Central memory CD8-positive, alpha-beta T cell (primary cell): ENCODE data around the gene SENP7.
"Not testable (repeated sequence)": the region's sequence is repeated elsewhere in the genome, so short reads cannot be mapped to it uniquely, and the experiment has no call there.

Experiments used
- ATAC-seq: fragments of 150-1000 bp; cut with Tn5 transposase; replicated peaks from 2 replicates; pipeline ENCODE4 v1.10.0; 2022; ENCODE audit warnings: mild to moderate bottlenecking, moderate FRiP score, moderate number of reproducible peaks; ENCODE audit not compliant: poor library complexity, severe bottlenecking; ENCODE audit errors: extremely low read depth
- DNase-seq, 2 donors: peaks; one replicate each; pipeline ENCODE4 v3.0.0; 2021; ENCODE audit warnings: low spot score in 2 of 2
- H3K27ac Mint-ChIP-seq: one replicate; pipeline ENCODE4 v1.8.0; 2022; ENCODE audit warnings: low read depth, mild to moderate bottlenecking, moderate library complexity, mixed read lengths
- H3K27me3 Mint-ChIP-seq: one replicate; pipeline ENCODE4 v1.8.0; 2022; ENCODE audit warnings: mixed read lengths
- H3K36me3 Mint-ChIP-seq: one replicate; pipeline ENCODE4 v1.8.0; 2022; ENCODE audit warnings: mild to moderate bottlenecking, moderate library complexity, mixed read lengths; ENCODE audit not compliant: insufficient read depth
- H3K4me1 Mint-ChIP-seq: one replicate; pipeline ENCODE4 v1.8.0; 2022; ENCODE audit warnings: mixed read lengths
- H3K4me3 Mint-ChIP-seq: one replicate; pipeline ENCODE4 v1.8.0; 2022; ENCODE audit warnings: mild to moderate bottlenecking, moderate library complexity, mixed read lengths
- H3K9me3 Mint-ChIP-seq: one replicate; pipeline ENCODE4 v1.8.0; 2022; ENCODE audit warnings: mixed read lengths

Gene SENP7

GRCh38 chr3:101509811-101510210, 3.2 kb downstream of the SENP7 start:
- ATAC-seq = no peak
- Mint-ChIP-seq H3K9me3 (no peaks in the 10 kb centered on the region), H3K4me3 (no peak overlapping the region), H3K36me3 (peaks cover 20% of the 10 kb centered on the region), H3K27ac (peak overlapping the region; percentile 26), H3K27me3 (no peaks in the 10 kb centered on the region), H3K4me1 (peaks cover 32% of the 10 kb centered on the region)
- no peak for DNase-seq

- Mint-ChIP-seq H3K27me3 (no peaks in the 10 kb centered on the region), H3K36me3 (peaks cover 20% of the 10 kb centered on the region), H3K4me3 (no peak overlapping the region), H3K4me1 (peaks cover 32% of the 10 kb centered on the region), H3K27ac (peak overlapping the region; percentile 26), H3K9me3 (no peaks in the 10 kb centered on the region)
- DNase-seq = no peak
- ATAC-seq = no peak
Observed at GRCh38 chr3:101509281-101509680, 3.7 kb downstream of the SENP7 start.

- ATAC-seq = no peak
- Mint-ChIP-seq H3K36me3 (peaks cover 8% of the 10 kb centered on the region), H3K27ac (no peak overlapping the region), H3K27me3 (no peaks in the 10 kb centered on the region), H3K4me3 (no peak overlapping the region), H3K9me3 (no peaks in the 10 kb centered on the region), H3K4me1 (peaks cover 17% of the 10 kb centered on the region)
- no peak for DNase-seq
Observed at GRCh38 chr3:101501783-101502182, 11.2 kb downstream of the SENP7 start.

GRCh38 chr3:101500208-101500607, 12.8 kb downstream of the SENP7 start:
- peaks cover 9% of the 10 kb centered on the region for H3K36me3 Mint-ChIP-seq
- no peaks in the 10 kb centered on the region for H3K9me3 Mint-ChIP-seq
- no peak for DNase-seq
- no peak overlapping the region for H3K27ac Mint-ChIP-seq
- no peak for ATAC-seq
- H3K4me3 Mint-ChIP-seq = no peak overlapping the region
- peaks cover 30% of the 10 kb centered on the region for H3K4me1 Mint-ChIP-seq
- no peaks in the 10 kb centered on the region for H3K27me3 Mint-ChIP-seq

- Mint-ChIP-seq H3K27me3 (no peaks in the 10 kb centered on the region), H3K4me1 (peaks cover 37% of the 10 kb centered on the region), H3K27ac (no peak overlapping the region), H3K4me3 (no peak overlapping the region), H3K36me3 (peaks cover 14% of the 10 kb centered on the region), H3K9me3 (no peaks in the 10 kb centered on the region)
- ATAC-seq = no peak
- no peak for DNase-seq
Observed at GRCh38 chr3:101497803-101498202, 15.2 kb downstream of the SENP7 start.

GRCh38 chr3:101495552-101495951, 17.5 kb downstream of the SENP7 start:
- Mint-ChIP-seq H3K4me1 (peaks cover 34% of the 10 kb centered on the region), H3K36me3 (peaks cover 18% of the 10 kb centered on the region), H3K9me3 (no peaks in the 10 kb centered on the region), H3K4me3 (no peak overlapping the region), H3K27ac (no peak overlapping the region), H3K27me3 (no peaks in the 10 kb centered on the region)
- DNase-seq = no peak
- no peak for ATAC-seq

- Mint-ChIP-seq H3K4me1 (peaks cover 70% of the 10 kb centered on the region), H3K36me3 (peaks cover 18% of the 10 kb centered on the region)
- ATAC-seq = no peak
Observed at GRCh38 chr3:101484805-101485620, 28.0 kb downstream of the SENP7 start.

GRCh38 chr3:101478980-101479379, 34.0 kb downstream of the SENP7 start:
- Mint-ChIP-seq H3K9me3 (no peaks in the 10 kb centered on the region), H3K4me1 (peaks cover 66% of the 10 kb centered on the region), H3K4me3 (no peak overlapping the region), H3K27me3 (no peaks in the 10 kb centered on the region), H3K36me3 (peaks cover 18% of the 10 kb centered on the region), H3K27ac (peak overlapping the region; percentile 74)
- DNase-seq (no peak), ATAC-seq (no peak)

More at GRCh38 chr3:101484805-101485620, 28.0 kb downstream of the SENP7 start:
- H3K27ac Mint-ChIP-seq = peak overlapping the region; percentile 77
- H3K9me3 Mint-ChIP-seq = no peaks in the 10 kb centered on the region
- no peak for DNase-seq
- H3K4me3 Mint-ChIP-seq = no peak overlapping the region
- no peaks in the 10 kb centered on the region for H3K27me3 Mint-ChIP-seq

GRCh38 chr3:101474841-101475552, 38.0 kb downstream of the SENP7 start:
- Mint-ChIP-seq H3K27ac (peak overlapping the region; percentile 39), H3K36me3 (peaks cover 19% of the 10 kb centered on the region), H3K4me1 (peaks cover 81% of the 10 kb centered on the region)
- not testable (repeated sequence) for H3K27me3 Mint-ChIP-seq, DNase-seq, H3K4me3 Mint-ChIP-seq, H3K9me3 Mint-ChIP-seq, ATAC-seq

GRCh38 chr3:101468676-101469075, 44.3 kb downstream of the SENP7 start:
- H3K27ac Mint-ChIP-seq, ATAC-seq, H3K4me3 Mint-ChIP-seq, H3K27me3 Mint-ChIP-seq, H3K36me3 Mint-ChIP-seq, DNase-seq, H3K9me3 Mint-ChIP-seq: not testable (repeated sequence)
- peaks cover 77% of the 10 kb centered on the region for H3K4me1 Mint-ChIP-seq

GRCh38 chr3:101467310-101467663, 45.7 kb downstream of the SENP7 start:
- not testable (repeated sequence) for H3K27me3 Mint-ChIP-seq, ATAC-seq, H3K4me3 Mint-ChIP-seq, DNase-seq, H3K36me3 Mint-ChIP-seq, H3K9me3 Mint-ChIP-seq
- H3K27ac Mint-ChIP-seq = peak overlapping the region; percentile 9
- H3K4me1 Mint-ChIP-seq = peaks cover 69% of the 10 kb centered on the region

- DNase-seq = peak in 1 of 2 donors; percentile 15
- Mint-ChIP-seq H3K27ac (no peak overlapping the region), H3K4me1 (peaks cover 69% of the 10 kb centered on the region), H3K36me3 (peaks cover 4% of the 10 kb centered on the region), H3K9me3 (no peaks in the 10 kb centered on the region), H3K27me3 (no peaks in the 10 kb centered on the region), H3K4me3 (no peak overlapping the region)
- ATAC-seq = no peak
Observed at GRCh38 chr3:101466465-101467309, 46.3 kb downstream of the SENP7 start.
